Stomach (tissue), 4 donors: ENCODE results near the gene KIAA1671.

ENCODE experiments used
- CTCF ChIP-seq, 7 experiments: fragments of 450-650 bp in 4 of 7; fragments of 200-600 bp in 3 of 7; sonication (generic) in 3 of 7; IDR thresholded peaks; one replicate each; pipeline ENCODE4 v1.5.1; 2016 to 2019; ENCODE audit warnings: antibody characterized with exemption in 7 of 7, control low read depth in 2 of 7, mild to moderate bottlenecking in 1 of 7
- POLR2A ChIP-seq, 4 donors: fragments of 450-650 bp; IDR thresholded peaks; one replicate each; pipeline ENCODE4 v1.6.1; 2016; ENCODE audit warnings: antibody characterized with exemption in 4 of 4, control low read depth in 2 of 4, mild to moderate bottlenecking in 1 of 4, moderate library complexity in 1 of 4
- POLR2AphosphoS5 ChIP-seq, 3 donors: sonication (generic); formaldehyde crosslinking; IDR thresholded peaks; one replicate each; pipeline ENCODE4 v1.6.1; 2016; ENCODE audit warnings: antibody characterized with exemption in 3 of 3

GRCh38 chr22:24947881-24948280 is 4.6 kb upstream of the KIAA1671 start:
- no peak for TF ChIP-seq POLR2A (IDR thresholded peaks at IDR 0.05)
- TF ChIP-seq CTCF (IDR thresholded peaks at IDR 0.05): no peak
- no peak for TF ChIP-seq POLR2AphosphoS5 (IDR thresholded peaks at IDR 0.05)
